ENCODE results near the gene LELP1. TPM values are rescaled to one million over a fixed set of nuclear protein-coding genes. Genes with fewer than 3 reads are reported as not detected.
"Not testable (repeated sequence)": the region's sequence is repeated elsewhere in the genome, so short reads cannot be mapped to it uniquely, and the experiment has no call there.

LELP1 gene
- total RNA-seq: not detected
- long read RNA-seq: 0 reads

GRCh38 chr1:153203130-153203529, at the start of gene LELP1:
LELP1 (plus strand) TSS chr1:153203430; CDS start chr1:153204708, 1,278 bp downstream.
- DNase-seq (no peak), ATAC-seq (no peak)
- intact Hi-C loops (cut with DNase I, micrococcal nuclease): no loop called here

- ATAC-seq (no peak), DNase-seq (no peak)
- intact Hi-C loops (cut with DNase I, micrococcal nuclease): no loop called here
These were observed 47.7 kb upstream of the LELP1 start for GRCh38 chr1:153155541-153155940.

GRCh38 chr1:153168686-153169085, 34.5 kb upstream of the LELP1 start:
- intact Hi-C loops (cut with DNase I, micrococcal nuclease): no loop called here
- DNase-seq: no peak

DNA sequence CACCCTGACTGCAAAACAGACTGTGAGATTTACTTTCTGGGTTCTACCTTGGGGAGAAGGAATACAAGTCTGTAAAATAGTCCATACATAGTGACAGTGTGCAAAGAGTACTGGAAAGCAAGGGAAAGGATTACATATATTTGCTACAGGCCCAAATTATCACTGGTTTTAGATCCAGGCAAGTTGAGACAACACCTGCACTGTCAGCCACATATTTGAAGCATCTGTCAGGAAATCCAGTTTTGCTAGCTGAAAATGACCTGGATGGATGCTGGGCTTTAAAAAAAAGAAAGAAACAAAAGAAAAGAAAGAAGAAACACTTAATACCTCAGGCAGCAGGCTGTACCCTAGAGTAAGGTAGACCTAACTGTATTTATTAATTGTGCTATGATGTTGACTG, 28.6 kb upstream of the LELP1 start:
- intact Hi-C loops (cut with DNase I, micrococcal nuclease): no loop called here
- ATAC-seq (no peak), DNase-seq (no peak)

More at GRCh38 chr1:153168686-153169085, 34.5 kb upstream of the LELP1 start:
- ATAC-seq: no peak

DNA sequence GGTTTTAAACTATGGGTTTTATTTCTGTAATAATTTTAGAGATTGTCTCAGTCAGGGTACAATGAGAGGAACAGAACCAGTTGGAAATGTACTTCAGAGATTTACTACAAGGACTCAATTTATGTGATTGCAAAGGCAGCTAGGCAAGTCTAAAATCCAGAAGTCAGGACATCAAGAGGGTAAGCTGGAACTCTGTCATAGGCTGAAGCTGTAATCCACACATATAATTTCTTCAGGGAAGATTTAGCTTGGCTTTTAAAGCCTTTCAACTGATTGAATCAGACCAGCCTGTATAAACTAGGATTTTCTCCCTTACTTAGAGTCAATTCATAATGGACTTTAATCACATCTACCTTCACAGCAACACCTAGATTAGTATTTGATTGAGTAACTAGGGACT, 24.3 kb upstream of the LELP1 start:
- no peak for DNase-seq
- intact Hi-C loops (cut with DNase I, micrococcal nuclease): no loop called here
- no peak for ATAC-seq

GRCh38 chr1:153180556-153180955, 22.7 kb upstream of the LELP1 start:
- DNase-seq (no peak), ATAC-seq (no peak)
- intact Hi-C loops (cut with DNase I, micrococcal nuclease): no loop called here

GRCh38 chr1:153188301-153188700, 14.9 kb upstream of the LELP1 start:
- intact Hi-C loops (cut with DNase I, micrococcal nuclease): not testable (repeated sequence)

DNA sequence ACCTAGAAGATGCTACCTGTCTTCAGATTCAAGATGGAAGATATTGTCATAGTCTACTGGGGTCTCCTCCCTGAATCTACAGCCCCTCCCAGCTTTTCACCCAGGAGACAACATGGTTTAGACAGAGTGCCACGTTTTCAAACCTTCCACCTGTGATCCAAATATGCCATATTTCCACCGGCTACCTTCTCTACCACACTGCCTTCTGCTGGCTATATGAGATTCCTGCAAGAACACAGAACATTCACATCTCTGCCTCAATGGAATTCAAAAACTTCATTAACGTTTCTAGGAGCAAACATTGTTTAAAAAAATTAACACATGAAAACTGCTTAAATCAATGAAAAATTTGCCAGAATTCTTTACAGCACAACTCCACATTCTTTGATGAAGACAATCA, 12.9 kb upstream of the LELP1 start:
- DNase-seq (no peak), ATAC-seq (no peak)
- intact Hi-C loops (cut with DNase I, micrococcal nuclease): no loop called here

More at GRCh38 chr1:153188301-153188700, 14.9 kb upstream of the LELP1 start:
- DNase-seq, ATAC-seq: not testable (repeated sequence)

GRCh38 chr1:153192697-153193096, 10.5 kb upstream of the LELP1 start:
- ATAC-seq (no peak), DNase-seq (no peak)

GRCh38 chr1:153194331-153195050, 8.7 kb upstream of the LELP1 start:
- ATAC-seq (no peak), DNase-seq (no peak)
- intact Hi-C loops (cut with DNase I, micrococcal nuclease): no loop called here

More at GRCh38 chr1:153192697-153193096, 10.5 kb upstream of the LELP1 start:
- intact Hi-C loops (cut with DNase I, micrococcal nuclease): no loop called here

DNA sequence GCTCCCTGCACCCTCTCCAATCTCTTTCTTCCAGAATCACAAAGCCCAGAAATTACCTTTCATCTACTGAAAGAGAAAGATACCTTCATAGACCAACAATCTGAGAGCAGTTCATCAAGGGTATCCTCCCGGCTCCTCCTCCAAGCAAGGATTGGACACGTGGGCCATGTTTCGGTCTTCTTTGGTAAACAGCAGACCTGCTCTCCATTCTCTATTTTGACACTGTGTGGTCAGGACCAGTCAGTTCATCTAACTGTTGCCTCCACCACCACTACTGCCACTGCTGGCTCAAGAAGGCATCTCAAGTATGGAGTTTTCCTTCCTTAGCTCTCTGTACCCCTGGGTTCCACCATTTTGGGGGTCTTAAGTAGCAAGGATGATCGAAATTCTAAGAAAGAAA, 8.0 kb upstream of the LELP1 start:
- DNase-seq: no peak
- intact Hi-C loops (cut with DNase I, micrococcal nuclease): no loop called here
- ATAC-seq: no peak

GRCh38 chr1:153202006-153202405, 1.2 kb upstream of the LELP1 start:
- no peak for DNase-seq
- no peak for ATAC-seq
- intact Hi-C loops (cut with DNase I, micrococcal nuclease): no loop called here

GRCh38 chr1:153206631-153207030, 3.4 kb downstream of the LELP1 start:
- intact Hi-C loops (cut with DNase I, micrococcal nuclease): no loop called here
- no peak for DNase-seq
- no peak for ATAC-seq

- no peak for DNase-seq
- no peak for ATAC-seq
- intact Hi-C loops (cut with DNase I, micrococcal nuclease): no loop called here
These were observed 7.0 kb downstream of the LELP1 start for GRCh38 chr1:153210206-153210605.

DNA sequence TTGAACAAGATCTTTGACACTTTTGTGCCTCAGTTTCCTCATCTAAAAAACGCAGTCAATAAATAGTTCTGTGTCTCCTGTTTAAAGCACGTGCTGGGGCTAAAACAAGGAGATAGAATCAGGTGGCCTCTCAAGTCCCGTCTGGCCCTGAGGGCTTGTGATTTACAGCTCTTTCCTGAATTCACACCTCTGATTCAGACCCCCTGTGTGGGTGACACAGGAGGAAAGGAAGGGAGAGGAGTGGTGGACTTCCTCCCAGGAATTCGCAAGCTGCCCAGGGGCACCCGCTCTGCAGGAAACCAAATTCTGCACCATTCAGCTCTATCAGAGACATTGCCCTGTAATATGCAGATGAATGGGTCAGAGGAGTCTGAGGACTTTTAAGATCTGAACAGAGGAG, 9.0 kb downstream of the LELP1 start:
- DNase-seq (no peak), ATAC-seq (no peak)
- intact Hi-C loops (cut with DNase I, micrococcal nuclease): no loop called here

DNA sequence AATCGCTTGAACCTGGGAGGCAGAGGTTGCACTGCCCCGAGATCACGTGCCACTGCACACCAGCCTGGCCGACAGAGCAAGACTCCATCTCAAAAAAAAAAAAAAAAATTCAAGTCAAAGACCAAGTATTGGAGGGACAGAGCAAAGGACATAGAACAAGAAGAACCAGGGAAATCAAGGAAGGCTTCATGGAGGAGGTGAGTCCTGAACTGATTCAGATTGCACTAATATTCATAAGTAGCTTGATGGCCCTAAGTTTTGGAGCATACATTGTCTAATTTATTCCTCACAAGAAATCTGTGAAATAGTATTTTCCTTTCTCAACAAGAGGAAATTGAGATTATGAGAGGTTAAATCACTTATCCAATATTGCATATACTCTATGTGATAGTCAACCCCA, 10.3 kb downstream of the LELP1 start:
- DNase-seq: no peak
- intact Hi-C loops (cut with DNase I, micrococcal nuclease): no loop called here
- no peak for ATAC-seq

- ATAC-seq: no peak
- intact Hi-C loops (cut with DNase I, micrococcal nuclease): no loop called here
- DNase-seq: no peak
These were observed 14.0 kb downstream of the LELP1 start, which contains the start of gene PRR9 for GRCh38 chr1:153217212-153217611. PRR9 (plus strand) TSS chr1:153217584; CDS start chr1:153218145, 561 bp downstream.

DNA sequence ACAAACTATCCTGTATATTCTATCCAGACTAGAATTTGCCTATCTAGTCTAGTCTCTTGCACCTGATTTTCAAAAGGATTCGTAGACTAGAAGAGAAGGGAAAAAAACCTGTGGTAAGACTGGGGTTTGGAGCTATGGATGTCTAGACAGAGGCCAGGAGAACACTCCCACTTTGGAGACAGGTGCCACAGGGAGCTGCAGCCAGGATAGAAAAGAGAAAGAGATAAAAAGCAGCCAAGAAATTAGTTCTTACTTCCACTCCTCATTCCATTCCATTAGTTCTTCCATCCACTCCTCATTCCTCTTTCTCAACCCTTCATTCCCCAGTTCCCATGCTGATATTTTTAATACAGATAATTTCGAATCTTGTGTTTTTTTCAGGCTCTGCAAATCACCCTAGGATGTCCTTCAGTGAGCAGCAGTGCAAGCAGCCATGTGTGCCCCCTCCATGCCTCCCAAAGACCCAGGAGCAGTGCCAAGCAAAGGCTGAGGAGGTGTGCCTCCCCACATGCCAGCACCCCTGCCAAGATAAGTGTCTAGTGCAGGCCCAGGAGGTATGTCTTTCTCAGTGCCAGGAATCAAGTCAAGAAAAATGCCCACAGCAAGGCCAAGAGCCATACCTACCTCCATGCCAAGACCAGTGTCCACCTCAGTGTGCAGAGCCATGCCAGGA, 14.7 kb downstream of the LELP1 start:
- intact Hi-C loops (cut with DNase I, micrococcal nuclease): no loop called here
- no peak for ATAC-seq
- no peak for DNase-seq

GRCh38 chr1:153220606-153221303, 17.5 kb downstream of the LELP1 start:
- no peak for DNase-seq
- intact Hi-C loops (cut with DNase I, micrococcal nuclease): loop anchor here in 1 of 2 donors (10.0 kb wide), 1 partner anchor 356 kb away; no protein-coding TSS in a partner anchor
- no peak for ATAC-seq

Data from left colon (tissue), 2 donors.